ENCODE measurements around the gene TNNI2.
"Not testable (repeated sequence)": the region's sequence is repeated elsewhere in the genome, so short reads cannot be mapped to it uniquely, and the experiment has no call there.

The TNNI2 gene

GRCh38 chr11:1862588-1863351, 24.0 kb downstream of the TNNI2 start:
- DNase-seq = no peak

GRCh38 chr11:1863352-1864216, 24.8 kb downstream of the TNNI2 start:
- DNase-seq = no peak

- no peak for DNase-seq
Observed at GRCh38 chr11:1864231-1864630, 25.4 kb downstream of the TNNI2 start.

- DNase-seq = no peak
Observed at GRCh38 chr11:1864831-1865665, 26.3 kb downstream of the TNNI2 start.

GRCh38 chr11:1866226-1866625, 27.4 kb downstream of the TNNI2 start:
- no peak for DNase-seq

- no peak for DNase-seq
Observed at GRCh38 chr11:1866776-1867175, 28.0 kb downstream of the TNNI2 start.

GRCh38 chr11:1867381-1867780, 28.6 kb downstream of the TNNI2 start:
- DNase-seq = no peak

GRCh38 chr11:1868056-1868635, 29.4 kb downstream of the TNNI2 start:
- no peak for DNase-seq

GRCh38 chr11:1868636-1869291, 30.0 kb downstream of the TNNI2 start:
- no peak for DNase-seq

- DNase-seq = no peak
Observed at GRCh38 chr11:1869427-1870325, 30.9 kb downstream of the TNNI2 start.

- DNase-seq = no peak
Observed at GRCh38 chr11:1870326-1870696, 31.5 kb downstream of the TNNI2 start.

- DNase-seq = no peak
Observed at GRCh38 chr11:1870721-1871466, 32.1 kb downstream of the TNNI2 start.

GRCh38 chr11:1871531-1871930, 32.8 kb downstream of the TNNI2 start:
- no peak for DNase-seq

GRCh38 chr11:1872267-1872985, 33.6 kb downstream of the TNNI2 start:
- no peak for DNase-seq

GRCh38 chr11:1873048-1873812, 34.4 kb downstream of the TNNI2 start:
- no peak for DNase-seq

- not testable (repeated sequence) for DNase-seq
Observed at GRCh38 chr11:1873813-1874150, 35.0 kb downstream of the TNNI2 start.

GRCh38 chr11:1874441-1875092, 35.8 kb downstream of the TNNI2 start:
- DNase-seq = not testable (repeated sequence)

- DNase-seq = no peak
Observed at GRCh38 chr11:1875093-1875850, 36.5 kb downstream of the TNNI2 start.

Measured in NCI-H1694 treated with DMSO at 0.1 percent for 48 hours (cell line).